OCI-LY7 (cell line): ENCODE results near the gene NOL7.

ENCODE experiments used
- EZH2phosphoT487 ChIP-seq: fragments of 200-600 bp; sonication (generic); IDR thresholded peaks from 2 replicates; pipeline ENCODE4 v1.6.1; 2018; ENCODE audit warnings: low read depth, borderline replicate concordance, mild to moderate bottlenecking, mixed run types, antibody characterized with exemption, low read length, moderate library complexity, mixed read lengths
- TF ChIP-seq, protein P1 (sequence below): fragments of 200-600 bp; sonication (generic); conservative IDR thresholded peaks from 2 replicates; pipeline ENCODE4 v1.5.1; 2014; ENCODE audit warnings: mild to moderate bottlenecking, antibody characterized with exemption, low read length, moderate library complexity, mixed read lengths

DNA sequence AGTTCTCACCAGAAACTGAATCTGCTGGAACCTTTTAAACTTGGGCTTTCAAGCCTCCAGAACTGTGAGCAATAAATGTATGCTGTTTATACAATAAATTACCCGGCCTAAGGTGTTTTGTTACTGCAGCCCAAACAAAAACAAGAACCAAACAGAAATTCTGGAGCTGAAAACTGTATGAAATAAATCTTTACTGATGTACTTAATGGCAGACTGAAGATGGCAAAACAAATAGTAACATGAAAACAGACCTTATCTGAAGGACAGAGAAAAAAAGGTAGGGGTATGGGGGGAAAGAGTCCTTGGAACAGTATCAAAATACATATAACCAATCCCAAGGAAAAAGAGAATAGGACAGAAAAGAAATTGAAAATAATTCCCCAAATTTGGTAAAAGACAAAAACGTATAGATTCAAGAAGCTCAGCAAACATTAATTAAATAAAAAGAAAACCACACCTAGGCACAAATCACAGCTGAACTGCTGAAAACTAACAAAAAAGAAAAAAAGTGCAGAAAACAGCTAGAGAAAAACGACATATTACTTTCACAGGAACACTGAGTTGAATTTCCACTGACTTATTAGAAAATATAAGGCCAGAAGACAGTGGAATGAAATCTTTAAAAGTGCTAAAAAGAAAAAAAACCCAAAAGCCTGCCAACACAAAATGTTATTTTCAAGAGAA is 47.7 kb downstream of the NOL7 start:
- TF ChIP-seq, protein P1, sequence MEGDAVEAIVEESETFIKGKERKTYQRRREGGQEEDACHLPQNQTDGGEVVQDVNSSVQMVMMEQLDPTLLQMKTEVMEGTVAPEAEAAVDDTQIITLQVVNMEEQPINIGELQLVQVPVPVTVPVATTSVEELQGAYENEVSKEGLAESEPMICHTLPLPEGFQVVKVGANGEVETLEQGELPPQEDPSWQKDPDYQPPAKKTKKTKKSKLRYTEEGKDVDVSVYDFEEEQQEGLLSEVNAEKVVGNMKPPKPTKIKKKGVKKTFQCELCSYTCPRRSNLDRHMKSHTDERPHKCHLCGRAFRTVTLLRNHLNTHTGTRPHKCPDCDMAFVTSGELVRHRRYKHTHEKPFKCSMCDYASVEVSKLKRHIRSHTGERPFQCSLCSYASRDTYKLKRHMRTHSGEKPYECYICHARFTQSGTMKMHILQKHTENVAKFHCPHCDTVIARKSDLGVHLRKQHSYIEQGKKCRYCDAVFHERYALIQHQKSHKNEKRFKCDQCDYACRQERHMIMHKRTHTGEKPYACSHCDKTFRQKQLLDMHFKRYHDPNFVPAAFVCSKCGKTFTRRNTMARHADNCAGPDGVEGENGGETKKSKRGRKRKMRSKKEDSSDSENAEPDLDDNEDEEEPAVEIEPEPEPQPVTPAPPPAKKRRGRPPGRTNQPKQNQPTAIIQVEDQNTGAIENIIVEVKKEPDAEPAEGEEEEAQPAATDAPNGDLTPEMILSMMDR: no peak
- no peak for TF ChIP-seq EZH2phosphoT487
